H1 (cell line): Measurements from ENCODE around the gene ERFE. TPM values are rescaled to one million over a fixed set of nuclear protein-coding genes. Genes with fewer than 3 reads are reported as not detected.

Source experiments
- CTCF ChIA-PET: fragments of 300-600 bp; sonication (Branson Sonifier 250); formaldehyde crosslinking; loops from one replicate; lab custom pipeline; 2021; ENCODE audit not compliant: partially characterized antibody; lab: Charles Lee
- POLR2A ChIA-PET: fragments of 300-600 bp; sonication (Branson Sonifier 250); formaldehyde crosslinking; loops from one replicate; lab custom pipeline; 2021; ENCODE audit warnings: inconsistent platforms; ENCODE audit not compliant: partially characterized antibody; lab: Charles Lee
- DNase-seq, 2 experiments: peaks; one replicate each; pipeline versions ENCODE4 v3.0.0 to v3.0.0-alpha.2; 2010 to 2022; ENCODE audit warnings: low spot score in 2 of 2, low read depth in 1 of 2, mixed read lengths in 1 of 2
- FAIRE-seq: peaks from 2 replicates; lab custom pipeline; 2011; peaks lifted over from hg19 to GRCh38; lab: Jason Lieb, UNC
- H2AFZ ChIP-seq: 2 replicates; pipeline ENCODE4 v1.8.1; 2012; ENCODE audit warnings: low read length, inconsistent platforms
- H2AK5ac ChIP-seq: 2 replicates; pipeline ENCODE4 v1.6.1; 2013; ENCODE audit warnings: low read depth, low read length
- H2BK120ac ChIP-seq: replicated peaks from 2 replicates; pipeline ENCODE3; 2013; ENCODE audit warnings: low read depth, low read length, inconsistent platforms
- H2BK12ac ChIP-seq: 2 replicates; pipeline ENCODE4 v1.6.1; 2013; ENCODE audit warnings: low read depth, low read length
- H2BK15ac ChIP-seq: 2 replicates; pipeline ENCODE4 v1.6.1; 2013; ENCODE audit warnings: low read length
- H2BK20ac ChIP-seq: 2 replicates; pipeline ENCODE4 v1.6.1; 2013; ENCODE audit warnings: low read length
- H2BK5ac ChIP-seq: 2 replicates; pipeline ENCODE4 v1.6.1; 2013; ENCODE audit warnings: low read depth, low read length
- H3K14ac ChIP-seq: 2 replicates; pipeline ENCODE4 v1.6.1; 2013; ENCODE audit warnings: inconsistent platforms; ENCODE audit not compliant: insufficient read length
- H3K18ac ChIP-seq: 2 replicates; pipeline ENCODE4 v1.6.1; 2013; ENCODE audit warnings: low read length; ENCODE audit errors: extremely low read depth
- H3K23ac ChIP-seq: 2 replicates; pipeline ENCODE4 v1.6.1; 2013; ENCODE audit warnings: inconsistent platforms; ENCODE audit not compliant: insufficient read length
- H3K23me2 ChIP-seq: 2 replicates; pipeline ENCODE4 v1.6.1; 2013; ENCODE audit warnings: low read depth, low read length
- H3K27ac ChIP-seq: 2 replicates; pipeline ENCODE4 v1.6.1; 2011; ENCODE audit warnings: low read depth, low read length, inconsistent platforms
- H3K27me3 ChIP-seq, 4 experiments: replicated peaks in 1 of 4; 1 replicate in 1 of 4; 2 replicates in 3 of 4; pipeline versions ENCODE4 v1.6.1 to v1.8.1; 2011 to 2013; ENCODE audit warnings: low read length in 3 of 4, mild to moderate bottlenecking in 3 of 4, inconsistent platforms in 2 of 4, mixed read lengths in 2 of 4, moderate library complexity in 1 of 4; ENCODE audit not compliant: control insufficient read depth in 3 of 4, insufficient read depth in 3 of 4; ENCODE audit errors: extremely low read depth in 1 of 4
- H3K36me3 ChIP-seq, 4 experiments: 2 replicates each; pipeline versions ENCODE4 v1.6.1 to v1.8.1; 2011 to 2013; ENCODE audit warnings: mild to moderate bottlenecking in 4 of 4, low read length in 3 of 4, moderate library complexity in 2 of 4, control low read depth in 1 of 4, inconsistent platforms in 1 of 4; ENCODE audit not compliant: insufficient read depth in 4 of 4, control insufficient read depth in 2 of 4
- H3K4ac ChIP-seq: replicated peaks from 2 replicates; pipeline ENCODE3; 2013; ENCODE audit warnings: low read length, low read depth, mixed read lengths, inconsistent platforms; ENCODE audit not compliant: insufficient read length
- H3K4me1 ChIP-seq, 4 experiments: replicated peaks in 1 of 4; 1 replicate in 1 of 4; 2 replicates in 3 of 4; pipeline versions ENCODE4 v1.6.1 to v1.8.1; 2011 to 2013; ENCODE audit warnings: low read length in 3 of 4, inconsistent platforms in 2 of 4, mixed read lengths in 1 of 4; ENCODE audit not compliant: insufficient read depth in 4 of 4, control insufficient read depth in 3 of 4
- H3K4me2 ChIP-seq, 2 experiments: 2 replicates each; pipeline versions ENCODE4 v1.6.1 to v1.8.1; 2011 to 2013; ENCODE audit warnings: low read depth in 2 of 2, low read length in 2 of 2, control low read depth in 1 of 2, inconsistent platforms in 1 of 2, mild to moderate bottlenecking in 1 of 2; ENCODE audit not compliant: insufficient read depth in 1 of 2
- H3K4me3 ChIP-seq, 4 experiments: fragments of 200-600, 300-600 bp in 1 of 4; sonication (generic), shearing (Covaris generic), sonication (Bioruptor Twin) in 1 of 4; 2 replicates each; pipeline versions ENCODE4 v1.5.1 to v1.8.1; 2011 to 2016; ENCODE audit warnings: low read length in 4 of 4, low read depth in 3 of 4, control low read depth in 2 of 4, inconsistent platforms in 2 of 4, mild to moderate bottlenecking in 2 of 4, mixed read lengths in 1 of 4, moderate library complexity in 1 of 4; ENCODE audit not compliant: insufficient read depth in 2 of 4; ENCODE audit errors: extremely low read depth in 1 of 4
- H3K56ac ChIP-seq: replicated peaks from 2 replicates; pipeline ENCODE3; 2013; ENCODE audit warnings: low read depth, mild to moderate bottlenecking, mixed read lengths, low read length, inconsistent platforms; ENCODE audit not compliant: insufficient read length
- H3K79me1 ChIP-seq: 2 replicates; pipeline ENCODE4 v1.6.1; 2013; ENCODE audit warnings: low read depth, low read length, control low read depth
- H3K79me2 ChIP-seq, 2 experiments: 2 replicates each; pipeline versions ENCODE4 v1.6.1 to v1.8.1; 2012 to 2013; ENCODE audit warnings: low read length in 2 of 2, mild to moderate bottlenecking in 2 of 2, inconsistent platforms in 1 of 2; ENCODE audit not compliant: insufficient read depth in 2 of 2, control insufficient read depth in 1 of 2
- H3K9ac ChIP-seq, 4 experiments: replicated peaks in 1 of 4; 1 replicate in 1 of 4; 2 replicates in 3 of 4; pipeline versions ENCODE4 v1.6.1 to v1.8.1; 2011 to 2013; ENCODE audit warnings: low read depth in 3 of 4, low read length in 3 of 4, control low read depth in 2 of 4, mild to moderate bottlenecking in 2 of 4, moderate library complexity in 2 of 4, inconsistent platforms in 1 of 4; ENCODE audit errors: extremely low read depth in 1 of 4
- H3K9me3 ChIP-seq, 2 experiments: 2 replicates each; pipeline versions ENCODE4 v1.6.1 to v1.8.1; 2012 to 2013; ENCODE audit warnings: mild to moderate bottlenecking in 2 of 2, moderate library complexity in 2 of 2, control low read depth in 1 of 2, inconsistent platforms in 1 of 2, low read depth in 1 of 2, low read length in 1 of 2, mixed read lengths in 1 of 2; ENCODE audit not compliant: insufficient read depth in 2 of 2
- H4K20me1 ChIP-seq, 2 experiments: replicated peaks in 1 of 2; 2 replicates each; pipeline versions ENCODE3 to v1.8.1; 2011 to 2013; ENCODE audit warnings: inconsistent platforms in 2 of 2, low read length in 2 of 2, mild to moderate bottlenecking in 1 of 2; ENCODE audit not compliant: insufficient read depth in 2 of 2, control insufficient read depth in 1 of 2
- H4K5ac ChIP-seq: 2 replicates; pipeline ENCODE4 v1.6.1; 2013; ENCODE audit warnings: low read length, low read depth, mixed read lengths, inconsistent platforms; ENCODE audit not compliant: insufficient read length
- H4K8ac ChIP-seq: 2 replicates; pipeline ENCODE4 v1.8.0; 2013; ENCODE audit warnings: mild to moderate bottlenecking, moderate library complexity, low read length, inconsistent platforms; ENCODE audit not compliant: insufficient read depth; ENCODE audit errors: extremely low read depth
- H4K91ac ChIP-seq: replicated peaks from 2 replicates; pipeline ENCODE3; 2013; ENCODE audit warnings: low read length, mixed read lengths, inconsistent platforms; ENCODE audit not compliant: insufficient read length
- CREB1 ChIP-seq: IDR thresholded peaks from 2 replicates; pipeline ENCODE4 v1.6.1; 2012; ENCODE audit warnings: inconsistent platforms
- KDM1A ChIP-seq: fragments of 200-600, 300-600 bp; sonication (generic); IDR thresholded peaks from 2 replicates; pipeline ENCODE4 v1.7.1; 2016; ENCODE audit warnings: mild to moderate bottlenecking, low read length, borderline replicate concordance
- WGBS, 2 experiments: shearing (Covaris generic) in 1 of 2; methylation state at CpG; one replicate each; pipeline versions ENCODE4 v1.1.6 to v1.1.7; 2013 to 2015; ENCODE audit warnings: low lambda C conversion rate in 2 of 2, mixed read lengths in 2 of 2, inconsistent platforms in 1 of 2, low coverage in 1 of 2, missing lambda C conversion rate in 1 of 2; ENCODE audit not compliant: insufficient replicate concordance in 2 of 2, insufficient coverage in 1 of 2, insufficient read length in 1 of 2; ENCODE audit errors: extremely low coverage in 1 of 2, missing lambda C conversion rate in 1 of 2; 5-methylcytosine and 5-hydroxymethylcytosine counted together
- polyA plus RNA-seq, 7 experiments: library from polyadenylated mRNA; depleted of rRNA in 3 of 7; stranded (reverse) in 5 of 7; unstranded in 2 of 7; fragments of >200 nt in 5 of 7; fragments of 200-250 nt in 2 of 7; gene quantifications; 1 replicate in 5 of 7; 2 replicates in 1 of 7; 4 replicates in 1 of 7; pipeline versions ENCODE4 v1.2.1 to v1.2.3, GENCODE V29; 2011 to 2013; ENCODE audit warnings: missing spikeins in 2 of 7, mixed read lengths in 2 of 7
- total RNA-seq: library from RNA; stranded (reverse); fragmentation: NEBNext Ultra II Directional; extraction: Animal tissue kit (Norgen Biotek cat#: 25700); gene quantifications from 2 replicates; pipeline ENCODE4 v1.2.1, GENCODE V29; 2021

ERFE gene
- total and polyA plus RNA-seq, 2 of the 8 experiments (the other 6 are each of a cell fraction or from before 2014, with no cell fraction given) = 2.5 to 3.6 TPM

GRCh38 chr2:238174291-238174690, 15.5 kb downstream of the ERFE start:
- Histone ChIP-seq H3K27ac (no peak overlapping the region), H4K91ac (no peak overlapping the region), H3K4me3 (no peak overlapping the region), H3K56ac (no peak overlapping the region), H4K20me1 (peaks cover 2 to 19% of the 10 kb centered on the region in 2 experiments), H2AFZ (no peak overlapping the region), H3K4me1 (no peaks in the 10 kb centered on the region), H3K79me2 (no peaks in the 10 kb centered on the region), H2BK120ac (no peak overlapping the region), H3K27me3 (no peaks in the 10 kb centered on the region), H4K5ac (no peak overlapping the region), H2BK15ac (no peak overlapping the region), H3K4me2 (no peak overlapping the region), H4K8ac (no peak overlapping the region), H3K23me2 (no peaks in the 10 kb centered on the region), H3K36me3 (peaks cover 7 to 50% (median 9%) of the 10 kb centered on the region in 4 experiments; a peak in 6 of 8 replicates), H3K9ac (no peak overlapping the region), H3K79me1 (no peaks in the 10 kb centered on the region; the same call in 1 of the 2 replicates), H2BK5ac (no peak overlapping the region), H3K18ac (no peak overlapping the region), H3K23ac (no peak overlapping the region), H2BK20ac (no peak overlapping the region), H2AK5ac (no peak overlapping the region), H3K4ac (no peak overlapping the region), H3K14ac (no peak overlapping the region), H2BK12ac (no peak overlapping the region), H3K9me3 (no peaks in the 10 kb centered on the region)
- ChIA-PET CTCF (interaction anchor here (0.5 to 2.2 kb wide), 6 partner anchors 9 to 89 kb away, joined by 3 to 10 read pairs (median 3); no protein-coding TSS in a partner anchor), POLR2A (interaction anchor here (1.6 kb wide), 1 partner anchor 10 kb away, joined by 3 read pairs; no protein-coding TSS in a partner anchor)
- no peak for FAIRE-seq
- DNase-seq = no peak
- WGBS, 2 experiments = 97% methylated on average over 8 of the region's 8 CpGs; no CpG with 5 or more reads in 1 of the 2 experiments
- TF ChIP-seq CREB1 (no peak), KDM1A (no peak)
